ENCODE measurements around the gene NDUFB10. TPM values are rescaled to one million over a fixed set of nuclear protein-coding genes. Genes with fewer than 3 reads are reported as not detected.

NDUFB10 gene
- total and polyA plus RNA-seq, 10 of the 15 experiments (the other 5 are each of a cell fraction or from before 2014, with no cell fraction given): 52.2 to 319 (median 130) TPM

- peak; percentile 91 for TF ChIP-seq ZNF592 (IDR thresholded peaks at IDR 0.05)
- no peak for TF ChIP-seq MYC (IDR thresholded peaks at IDR 0.05; ENCODE audit: insufficient read depth, insufficient read length, insufficient replicate concordance, low read length, severe bottlenecking)
- TF ChIP-seq SMC3 (IDR thresholded peaks at IDR 0.05; ENCODE audit: borderline replicate concordance, low read length): peak; percentile 89
- no peak for TF ChIP-seq TAF1 (IDR thresholded peaks at IDR 0.05; ENCODE audit: borderline replicate concordance, low read depth, low read length)
- peak; percentile 91 for TF ChIP-seq ZNF687 (IDR thresholded peaks at IDR 0.05)
- TF ChIP-seq PAX5 (IDR thresholded peaks at IDR 0.05; ENCODE audit: borderline replicate concordance, low read depth, low read length): no peak
- peak; percentile 3 for TF ChIP-seq USF1 (IDR thresholded peaks at IDR 0.05; ENCODE audit: borderline replicate concordance, extremely low read length, insufficient read depth, low read depth, low read length)
- TF ChIP-seq ZNF217 (IDR thresholded peaks at IDR 0.05): 0 out of 2 replicates have a peak, but pooled peaks have one; percentile 60
- 0 out of 2 replicates have a peak, but pooled peaks have one; percentile 27 for TF ChIP-seq JUND (IDR thresholded peaks at IDR 0.05; ENCODE audit: low read depth, low read length)
- TF ChIP-seq EED (IDR thresholded peaks at IDR 0.05; ENCODE audit: low read depth): no peak
- 0 out of 2 replicates have a peak, but pooled peaks have one; percentile 41 for TF ChIP-seq IRF3 (IDR thresholded peaks at IDR 0.05)
- peak; percentile 78 for TF ChIP-seq MXI1 (IDR thresholded peaks at IDR 0.05; ENCODE audit: low read depth, low read length)
- TF ChIP-seq MYB (IDR thresholded peaks at IDR 0.05; ENCODE audit: borderline replicate concordance, low read depth, low read length): no peak
- TF ChIP-seq NR2F1 (conservative IDR thresholded peaks at IDR 0.05): peak; percentile 68
- TF ChIP-seq NRF1 (conservative IDR thresholded peaks at IDR 0.05; ENCODE audit: low read depth, low read length): peak; percentile 91
- TF ChIP-seq YBX1 (IDR thresholded peaks at IDR 0.05): no peak
- no peak for TF ChIP-seq RELB (IDR thresholded peaks at IDR 0.05; ENCODE audit: low read depth)
Observed at GRCh38 chr16:1929578-1930337, 29.6 kb upstream of the NDUFB10 start (continued).

All from GM12878 (cell line).